PC-9 (cell line): ENCODE data around the gene RAX.

Source experiments
- CTCF ChIP-seq: fragments of 200-600 bp; sonication (generic); conservative IDR thresholded peaks from 2 replicates; pipeline ENCODE4 v1.6.1; 2017; ENCODE audit warnings: mixed run types, antibody characterized with exemption, mild to moderate bottlenecking, moderate library complexity
- EZH2 ChIP-seq: fragments of 200-600 bp; sonication (generic); IDR thresholded peaks from 2 replicates; pipeline ENCODE4 v1.8.0; 2017; ENCODE audit warnings: antibody characterized with exemption, low read depth

GRCh38 chr18:59264121-59264571, 9.1 kb downstream of the RAX start:
- no peak for TF ChIP-seq CTCF
- TF ChIP-seq EZH2, result no peak
